HS-5 (cell line): ENCODE measurements around the gene PEX19.

Source experiments
- DNase-seq: peaks from one replicate; pipeline ENCODE4 v3.0.0-alpha.2; 2012; ENCODE audit warnings: low read depth

The PEX19 gene

GRCh38 chr1:160277987-160278386 lies 6.9 kb downstream of the PEX19 start:
- DNase-seq: no peak

- DNase-seq: no peak
These were observed 7.6 kb downstream of the PEX19 start for GRCh38 chr1:160277330-160277729.

- DNase-seq: no peak
These were observed 13.9 kb downstream of the PEX19 start for GRCh38 chr1:160271025-160271424.

GRCh38 chr1:160267284-160267991 lies 17.5 kb downstream of the PEX19 start:
- no peak for DNase-seq

- no peak for DNase-seq
These were observed 20.1 kb downstream of the PEX19 start for GRCh38 chr1:160264795-160265307.

GRCh38 chr1:160261893-160262794 lies 22.8 kb downstream of the PEX19 start, which contains the start of gene DCAF8:
Gene DCAF8 (minus strand): TSS chr1:160262549. CDS start chr1:160244008, 18,541 bp downstream.
- peak; percentile 84 for DNase-seq

- DNase-seq: peak; percentile 37
These were observed 23.4 kb downstream of the PEX19 start for GRCh38 chr1:160261556-160261892.

GRCh38 chr1:160260406-160261382 lies 24.2 kb downstream of the PEX19 start:
- DNase-seq: peak; percentile 43

GRCh38 chr1:160258177-160258798 lies 26.6 kb downstream of the PEX19 start:
- DNase-seq: no peak

GRCh38 chr1:160257411-160258015 lies 27.4 kb downstream of the PEX19 start:
- DNase-seq: no peak

- peak; percentile 64 for DNase-seq
These were observed 28.4 kb downstream of the PEX19 start for GRCh38 chr1:160256396-160257046.

- no peak for DNase-seq
These were observed 29.1 kb downstream of the PEX19 start for GRCh38 chr1:160255781-160256300.

GRCh38 chr1:160251687-160252526 lies 33.0 kb downstream of the PEX19 start:
- DNase-seq: peak; percentile 36

GRCh38 chr1:160251011-160251410 lies 33.9 kb downstream of the PEX19 start:
- DNase-seq: no peak

- DNase-seq: no peak
These were observed 37.9 kb downstream of the PEX19 start for GRCh38 chr1:160247053-160247452.

GRCh38 chr1:160245434-160245833 lies 39.5 kb downstream of the PEX19 start:
- no peak for DNase-seq

- DNase-seq: no peak
These were observed 40.7 kb downstream of the PEX19 start for GRCh38 chr1:160244209-160244608.

- no peak for DNase-seq
These were observed 41.2 kb downstream of the PEX19 start for GRCh38 chr1:160243767-160244166.
